ENCODE results near the gene CFAP61.
"Not testable (repeated sequence)": the region's sequence is repeated elsewhere in the genome, so short reads cannot be mapped to it uniquely, and the experiment has no call there.

Gene CFAP61

DNA sequence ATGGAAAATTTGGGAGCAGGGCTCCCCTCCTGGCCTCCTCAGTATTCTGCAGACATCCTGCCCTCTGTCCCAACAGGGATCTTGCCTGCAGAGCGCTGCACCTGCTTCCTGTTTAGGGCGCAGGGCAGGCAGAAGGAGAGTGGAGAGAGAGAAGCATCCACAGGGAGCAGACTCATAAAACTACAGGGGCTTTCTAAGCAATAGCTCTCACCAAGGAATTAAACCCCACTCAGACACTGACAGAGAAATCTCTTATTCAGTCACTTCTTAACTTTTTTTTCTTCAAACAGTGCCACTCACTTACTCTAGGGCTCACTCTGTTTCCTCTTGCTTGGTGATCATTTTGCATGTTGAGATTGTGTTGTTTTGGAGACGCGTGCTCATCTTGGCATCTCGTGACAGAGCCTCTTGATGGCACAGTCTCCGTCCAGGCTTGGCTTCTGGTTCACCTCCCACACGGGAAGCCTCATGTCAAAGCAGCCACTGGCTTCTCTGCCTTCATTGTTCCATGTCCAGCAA lies 162.5 kb downstream of the CFAP61 start:
- no peak for DNase-seq

DNA sequence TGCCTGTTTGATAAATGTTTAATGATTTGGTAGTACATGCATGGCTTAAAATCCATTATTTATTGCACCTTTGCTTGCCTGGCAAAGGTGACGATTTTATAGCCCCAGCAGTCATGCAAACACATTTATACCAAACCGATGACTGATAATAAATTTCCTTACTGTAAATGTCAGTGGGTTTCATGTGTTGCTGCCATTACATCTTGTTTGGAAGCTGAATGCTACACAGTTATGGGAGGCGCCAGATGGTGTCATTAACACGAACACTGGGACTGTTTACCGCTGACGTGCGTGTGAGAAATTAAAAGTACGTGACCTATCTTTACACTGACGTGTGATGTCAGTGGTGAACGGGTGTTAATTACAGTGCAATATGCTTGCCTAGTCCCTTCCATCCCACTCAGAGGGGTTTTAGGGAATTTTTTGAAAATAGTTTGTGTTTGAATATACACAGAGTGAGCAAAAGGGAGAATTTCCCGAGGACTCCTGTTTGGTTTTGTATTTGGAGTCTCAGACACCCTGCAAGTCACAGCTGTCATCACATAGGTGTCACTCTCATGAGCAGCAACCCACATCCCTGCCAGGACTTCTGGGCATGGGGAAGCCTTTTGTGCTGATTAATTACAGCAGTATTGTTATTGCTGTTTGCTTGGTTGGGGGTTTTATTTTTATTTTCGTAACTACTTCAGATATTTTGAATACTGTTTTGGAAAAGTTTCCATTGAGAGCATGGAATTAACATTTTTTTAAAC lies 163.8 kb downstream of the CFAP61 start:
- no peak for DNase-seq

DNA sequence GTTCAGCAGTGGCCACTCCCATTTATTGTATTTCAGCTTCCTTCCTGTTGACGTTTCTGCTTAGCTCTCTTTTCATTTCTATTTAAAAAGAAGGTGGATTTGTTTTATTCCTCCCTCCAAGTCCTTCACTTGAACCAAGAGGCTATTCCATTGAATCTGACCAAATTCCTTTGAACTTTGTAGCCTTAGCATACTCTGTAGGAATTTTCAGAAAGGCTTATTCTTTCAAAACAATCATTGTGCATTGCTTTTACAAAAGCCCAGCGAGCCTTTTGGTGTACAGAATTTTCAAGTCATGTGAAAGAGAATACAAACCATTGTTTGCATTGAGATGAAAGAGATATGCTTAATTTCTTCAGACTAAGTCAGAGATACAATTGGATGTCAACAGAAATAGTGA lies 164.6 kb downstream of the CFAP61 start:
- DNase-seq: no peak

DNA sequence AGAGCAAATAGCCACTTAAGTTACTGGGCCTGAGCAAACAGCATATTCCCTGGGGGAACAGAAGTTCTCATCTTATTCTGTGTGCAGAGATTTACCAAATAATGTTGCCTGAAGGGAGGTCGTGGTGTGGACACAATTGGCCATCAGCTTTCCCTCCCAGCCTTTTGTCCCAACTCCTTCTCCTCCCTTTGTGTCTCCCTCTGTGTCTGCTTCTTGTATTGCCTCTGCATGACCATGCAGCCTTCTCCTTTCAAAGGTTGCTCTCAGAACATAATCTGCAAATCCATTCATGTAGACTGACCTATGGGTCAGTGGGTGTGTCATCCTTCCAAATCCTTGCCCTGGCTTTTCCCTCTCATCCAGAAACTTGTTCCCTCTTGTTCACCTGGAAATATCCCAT lies 165.3 kb downstream of the CFAP61 start:
- DNase-seq: no peak

DNA sequence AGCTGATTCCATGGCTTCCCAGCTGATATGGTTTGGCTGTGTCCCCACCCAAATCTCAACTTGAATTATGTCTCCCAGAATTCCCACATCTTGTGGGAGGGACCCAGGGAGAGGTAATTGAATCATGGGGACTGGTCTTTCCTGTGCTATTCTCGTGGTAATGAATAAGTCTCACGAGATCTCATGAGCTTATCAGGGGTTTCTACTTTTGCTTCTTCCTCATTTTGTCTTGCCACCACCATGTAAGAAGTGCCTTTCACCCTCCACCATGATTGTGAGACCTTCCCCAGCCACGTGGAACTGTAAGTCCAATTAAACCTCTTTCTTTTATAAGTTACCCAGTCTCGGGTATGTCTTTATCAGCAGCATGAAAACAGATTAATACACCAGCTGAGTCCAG lies 165.8 kb downstream of the CFAP61 start:
- DNase-seq: not testable (repeated sequence)

DNA sequence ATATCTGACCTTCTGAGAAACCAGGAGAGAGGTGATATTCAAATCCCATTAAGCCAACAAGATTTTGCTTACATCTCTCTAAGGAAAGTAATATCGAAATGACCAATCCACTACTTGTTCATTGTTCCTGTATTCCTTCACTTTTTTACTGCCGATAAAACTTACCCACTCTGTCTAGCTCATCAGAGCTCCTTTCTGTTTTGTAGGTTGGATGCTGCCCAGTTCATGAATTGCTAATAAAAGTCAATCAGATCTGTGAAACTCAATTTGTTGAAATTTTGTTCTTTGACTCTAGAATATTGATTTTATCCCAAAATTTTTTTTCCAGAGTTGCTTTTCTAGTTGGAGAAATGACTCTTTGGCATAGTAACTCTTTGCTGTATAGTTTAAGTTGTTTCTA lies 166.7 kb downstream of the CFAP61 start:
- DNase-seq: no peak

DNA sequence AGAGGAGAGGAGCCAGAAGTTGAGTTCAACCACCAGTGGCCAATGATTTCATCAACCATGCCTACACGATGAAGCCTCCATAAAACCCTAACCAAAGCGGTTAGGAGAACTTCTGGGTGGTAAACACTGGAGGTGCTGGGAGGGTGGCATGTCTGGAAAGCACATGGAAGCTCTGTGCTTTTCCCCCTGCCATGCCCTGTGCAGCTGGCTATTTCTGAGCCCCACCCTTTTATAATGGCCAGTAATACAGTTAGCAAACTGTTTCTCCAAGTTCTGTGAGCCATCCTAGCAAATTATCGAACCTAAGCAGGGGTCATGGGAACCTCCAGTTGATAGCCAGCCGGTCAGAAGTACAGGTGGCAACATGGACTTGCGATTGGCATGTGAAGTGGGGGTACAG lies 167.8 kb downstream of the CFAP61 start:
- no peak for DNase-seq

DNA sequence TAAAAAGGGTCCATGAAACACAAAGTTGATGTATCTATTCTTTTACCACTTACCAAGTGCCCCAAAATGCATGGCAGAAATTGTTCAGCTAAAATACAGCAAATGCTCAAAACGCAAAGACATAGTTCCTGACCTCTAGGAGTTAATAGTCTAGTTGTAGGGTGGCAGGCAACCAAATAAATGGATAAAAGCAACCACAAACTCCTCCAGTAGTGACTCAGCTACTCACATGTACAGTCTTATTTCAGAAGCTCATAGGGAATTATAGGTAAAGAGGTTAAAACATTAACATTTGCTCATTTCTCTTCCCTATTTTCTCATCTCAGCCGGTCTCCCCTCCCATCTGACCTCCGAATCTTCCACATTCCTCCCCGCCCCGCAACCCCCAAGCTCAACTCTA lies 171.6 kb downstream of the CFAP61 start:
- no peak for DNase-seq

DNA sequence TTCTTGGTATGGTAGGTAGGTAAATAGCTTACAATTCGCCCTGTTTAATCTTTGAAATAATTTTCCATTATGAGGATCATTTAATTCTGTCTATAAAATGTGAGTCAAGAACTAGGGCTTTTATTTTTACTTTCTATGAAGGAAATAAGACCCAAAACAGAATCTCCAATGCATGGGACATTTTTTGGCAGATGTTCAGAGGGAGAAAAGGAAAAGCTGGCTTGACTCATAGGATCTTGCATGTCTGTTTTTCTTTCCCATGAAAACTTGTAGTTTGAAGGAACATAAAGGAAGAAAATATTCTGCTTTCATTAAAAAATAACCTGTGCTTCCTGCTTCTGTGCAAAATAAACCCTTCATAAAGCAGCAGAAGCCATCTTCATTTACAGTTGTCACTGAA lies 172.5 kb downstream of the CFAP61 start:
- no peak for DNase-seq

DNA sequence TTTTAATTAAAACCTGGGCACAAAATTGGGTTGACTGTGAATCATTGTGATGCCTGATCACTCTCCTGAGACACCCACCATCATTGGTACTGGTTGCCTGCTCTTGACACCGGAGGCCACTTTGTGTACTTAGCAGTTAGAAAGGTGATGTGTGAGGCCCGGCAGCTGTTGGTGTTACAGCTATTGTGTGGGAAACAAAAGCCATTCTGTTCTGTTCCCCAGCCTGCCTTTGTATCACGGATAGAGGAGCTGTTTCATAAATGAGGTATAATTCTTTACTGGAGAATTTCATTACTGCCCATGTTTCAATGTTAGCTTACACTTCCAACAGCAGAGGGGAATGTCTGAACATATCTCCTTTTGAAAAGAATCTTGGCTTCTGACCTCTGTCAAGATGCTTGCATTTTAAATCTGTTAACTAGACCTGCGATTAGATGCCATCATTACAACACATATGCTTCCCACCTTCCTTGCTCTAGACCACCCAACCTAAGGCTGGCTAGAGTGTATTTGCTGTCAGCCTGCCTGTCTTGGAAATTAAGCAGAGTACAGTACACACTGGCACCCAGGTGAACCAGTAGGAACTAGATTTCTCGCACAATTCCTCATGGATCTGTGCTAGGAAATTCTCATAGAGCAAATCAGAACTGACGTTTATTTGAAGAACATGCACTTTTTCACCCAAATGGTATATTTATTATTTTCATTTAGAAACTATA lies 173.2 kb downstream of the CFAP61 start:
- no peak for DNase-seq

DNA sequence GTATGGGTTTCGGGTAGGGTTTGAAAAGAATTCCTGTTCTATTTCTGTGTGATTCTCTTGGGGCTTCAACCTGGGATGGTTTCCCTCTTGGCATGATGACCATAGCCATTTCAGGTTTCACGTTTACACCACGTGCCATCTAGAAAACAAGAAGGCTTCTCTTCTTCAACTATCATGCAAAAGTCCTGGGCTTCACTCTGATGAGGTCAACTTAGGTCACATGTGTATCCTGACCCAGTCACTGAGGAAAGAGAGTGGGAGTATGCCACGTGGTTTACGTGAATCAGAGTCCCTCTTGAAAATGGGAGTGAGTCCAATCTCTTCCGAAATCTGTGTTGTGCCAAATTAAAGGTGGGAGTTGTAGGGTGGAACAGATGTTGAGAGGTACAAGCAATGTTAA lies 174.2 kb downstream of the CFAP61 start:
- no peak for DNase-seq

DNA sequence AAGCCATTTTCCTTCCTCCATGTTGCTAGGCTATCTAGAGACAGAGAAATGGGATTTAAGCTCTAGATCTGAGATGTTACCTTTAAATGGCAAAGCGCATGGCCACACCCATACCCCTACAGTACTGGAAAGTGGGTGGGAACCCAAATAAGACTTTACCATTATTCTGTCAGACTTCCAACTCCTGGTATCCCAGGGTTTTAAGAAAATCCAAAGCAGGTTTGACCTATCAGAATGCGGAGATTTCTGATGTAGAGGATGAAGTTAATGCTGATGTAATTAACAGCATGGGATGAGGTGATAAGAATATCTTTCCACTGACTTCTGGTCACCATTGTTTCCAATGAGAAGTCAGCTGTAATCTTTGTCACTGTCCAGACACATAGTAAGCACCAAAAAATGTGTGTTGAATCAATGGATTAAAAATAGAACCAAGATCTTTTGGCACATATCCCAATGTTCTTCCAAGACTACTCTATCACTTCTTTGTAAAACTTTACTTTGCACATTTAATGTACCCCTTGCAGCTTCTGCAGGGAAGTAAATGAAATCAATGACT lies 174.8 kb downstream of the CFAP61 start:
- DNase-seq: no peak

DNA sequence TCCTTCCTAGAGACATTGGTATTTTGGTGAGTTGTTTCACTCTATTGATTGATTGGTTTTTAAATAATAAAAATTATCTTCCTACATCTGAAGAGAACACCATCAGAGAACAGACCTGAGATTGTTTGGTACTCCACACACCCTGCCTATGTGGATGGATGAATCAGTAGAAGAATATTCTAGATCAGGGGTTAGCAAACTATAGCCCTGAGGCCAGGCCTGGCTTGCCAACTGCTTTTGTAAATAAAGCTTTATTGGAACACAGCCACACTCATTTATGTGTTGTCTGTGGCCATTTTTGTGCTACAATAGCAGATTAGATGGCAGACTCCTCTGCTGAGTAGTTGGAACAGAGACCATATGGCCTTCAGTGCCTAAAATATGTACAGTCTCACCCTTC lies 176.0 kb downstream of the CFAP61 start:
- DNase-seq: no peak

DNA sequence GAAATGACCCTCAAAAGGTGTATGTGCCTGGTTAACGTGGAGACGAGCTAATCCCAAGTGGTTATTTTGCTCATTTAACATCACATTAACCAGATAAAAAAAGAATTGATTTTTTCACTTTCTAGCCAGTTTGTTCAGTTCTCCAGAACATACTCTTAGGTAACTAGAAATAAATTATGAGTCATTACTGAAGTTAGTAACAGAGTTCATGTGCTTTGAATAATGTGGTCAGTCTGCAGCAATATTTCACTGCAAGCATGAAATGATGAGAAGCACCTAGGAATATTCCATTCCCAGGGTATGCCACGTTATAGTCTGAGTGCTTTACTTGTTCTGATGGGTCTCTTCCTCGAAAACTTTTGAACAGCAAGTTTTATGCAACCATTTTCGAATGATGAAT lies 177.3 kb downstream of the CFAP61 start:
- DNase-seq: no peak

DNA sequence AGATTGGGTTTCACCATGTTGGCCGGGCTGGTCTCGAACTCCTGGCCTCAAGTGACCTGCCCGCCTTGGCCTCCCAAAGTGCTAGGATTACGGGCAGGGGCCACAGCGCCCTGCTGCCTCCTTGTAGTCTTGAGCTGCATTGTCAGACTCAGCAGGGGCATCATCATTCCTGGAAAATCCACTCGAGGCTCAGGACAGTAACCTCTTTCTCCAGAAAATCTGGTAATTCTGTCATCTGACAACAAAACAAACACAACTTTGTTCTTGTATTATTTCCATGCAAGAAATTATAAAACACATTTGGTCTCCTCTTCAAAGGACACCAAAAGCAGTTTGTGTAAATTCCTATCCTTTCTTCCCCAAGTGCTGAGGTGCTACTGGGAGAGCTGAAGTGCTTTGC lies 178.4 kb downstream of the CFAP61 start:
- no peak for DNase-seq

DNA sequence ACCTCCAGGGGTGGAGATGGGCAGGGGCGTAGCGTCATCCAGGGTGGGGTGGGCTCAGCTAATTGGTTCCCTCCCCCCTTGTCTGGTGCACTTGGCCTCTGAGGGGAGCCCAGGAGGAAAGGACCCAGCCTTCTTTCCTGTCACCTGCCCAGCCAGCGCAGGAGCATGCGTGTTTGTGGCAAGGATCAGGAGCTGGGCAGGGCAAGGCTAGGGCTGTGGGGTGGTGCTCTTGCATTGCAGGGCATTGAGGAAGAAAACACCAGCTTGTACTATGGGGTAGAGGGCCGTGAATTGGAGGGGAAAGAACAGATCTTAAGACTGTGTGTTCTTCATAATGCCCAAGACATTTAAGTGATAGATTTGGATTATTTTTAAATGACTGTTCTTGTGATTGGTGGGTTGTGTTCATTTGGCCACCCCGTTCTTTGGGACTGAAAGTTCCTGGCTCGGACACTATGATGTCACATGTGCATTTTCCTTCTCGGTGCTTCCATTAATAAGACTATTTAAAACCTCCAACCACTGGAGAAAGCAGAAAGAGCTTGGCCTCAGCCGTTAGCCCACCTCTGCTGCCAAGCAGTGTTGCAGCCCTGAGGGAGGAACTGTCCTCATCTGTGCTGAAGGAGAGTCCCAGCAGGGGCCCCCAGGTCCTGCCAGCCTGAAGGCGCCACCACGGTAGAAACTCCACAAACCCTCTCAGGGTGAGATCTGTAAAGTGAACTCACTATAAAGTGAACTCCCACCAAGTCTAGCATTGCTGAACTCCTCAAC lies 179.4 kb downstream of the CFAP61 start:
- DNase-seq: no peak

DNA sequence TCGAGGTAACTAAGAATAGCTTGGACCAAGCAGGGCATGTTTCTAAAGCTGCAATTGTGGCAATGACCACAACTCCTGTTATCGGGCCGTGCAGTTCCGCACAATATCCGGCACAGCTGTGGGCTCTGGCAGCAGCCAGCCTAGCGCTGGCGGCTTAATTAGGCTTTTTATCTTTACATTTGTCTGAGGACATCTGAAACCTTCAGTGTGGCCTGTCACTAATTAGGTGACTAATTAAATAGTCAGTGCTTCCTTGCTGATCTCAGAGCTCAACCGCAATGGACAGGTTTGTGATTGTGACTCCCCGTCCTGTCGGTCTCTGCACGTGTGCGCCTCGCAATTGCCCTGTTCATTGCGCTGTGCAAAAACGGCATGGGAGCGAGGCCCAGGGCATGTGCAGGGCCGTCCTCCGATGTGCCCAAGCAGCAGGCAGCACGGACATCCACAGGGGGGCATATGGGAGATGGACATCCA lies 180.7 kb downstream of the CFAP61 start:
- DNase-seq: no peak

DNA sequence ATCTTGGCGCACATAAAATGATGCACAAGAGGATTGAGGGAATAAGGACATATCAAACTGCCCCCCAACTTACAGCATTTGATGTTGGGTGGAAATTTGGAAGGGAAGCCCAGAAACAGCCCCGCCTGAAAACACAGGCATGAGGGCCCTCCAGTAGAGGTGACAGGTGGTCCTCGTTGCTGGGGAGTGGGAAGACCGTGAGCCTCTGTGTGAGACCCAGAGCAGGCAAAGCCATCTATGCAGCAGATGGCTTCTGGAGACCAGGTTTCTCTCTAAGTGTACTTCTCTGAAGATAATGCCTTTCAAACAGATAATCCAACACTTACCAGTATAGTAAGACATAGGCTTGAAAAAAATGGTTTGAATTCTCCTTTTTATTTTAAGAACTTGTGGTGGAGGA lies 183.3 kb downstream of the CFAP61 start:
- DNase-seq: no peak

DNA sequence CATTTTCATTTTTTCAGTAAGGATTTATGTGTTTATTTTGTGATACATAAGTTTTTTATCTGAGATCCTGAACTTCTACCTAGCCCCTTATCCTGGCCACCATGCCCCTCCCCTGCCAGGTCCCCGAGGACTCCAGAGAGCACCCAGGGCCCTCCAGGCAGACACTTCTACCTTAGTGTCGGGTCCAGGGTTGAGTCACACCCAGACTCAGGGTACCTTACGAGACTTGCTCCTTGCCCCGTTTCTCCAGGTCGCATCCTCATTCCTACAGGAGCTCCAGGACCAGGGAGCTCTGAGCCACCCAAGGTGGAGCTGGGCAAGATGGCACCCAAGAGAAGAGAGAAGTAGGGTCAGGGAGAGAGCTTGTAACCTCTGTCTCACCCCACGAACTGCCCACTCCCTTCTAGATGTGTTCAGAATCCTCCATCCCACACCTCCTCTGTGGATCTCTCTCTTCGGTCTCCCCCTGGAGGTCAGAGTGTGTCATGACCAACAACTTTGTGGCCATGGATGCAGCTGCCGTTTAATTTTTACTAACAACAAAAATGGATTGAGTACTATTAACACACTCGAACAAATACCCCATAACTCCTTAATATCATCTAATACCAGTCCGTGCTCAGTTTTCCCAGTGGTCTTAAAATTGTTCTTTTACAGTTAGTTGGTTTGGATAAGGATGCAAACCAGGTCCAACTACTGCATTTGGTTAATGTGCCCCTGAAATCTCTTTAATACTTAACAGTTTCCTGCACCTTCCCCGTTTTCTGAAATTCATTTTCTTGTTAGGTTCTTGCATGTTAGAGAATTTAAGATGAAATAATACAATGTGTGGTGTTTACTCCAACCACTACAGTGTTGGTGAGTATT lies 185.0 kb downstream of the CFAP61 start:
- peak; percentile 4 for DNase-seq

DNA sequence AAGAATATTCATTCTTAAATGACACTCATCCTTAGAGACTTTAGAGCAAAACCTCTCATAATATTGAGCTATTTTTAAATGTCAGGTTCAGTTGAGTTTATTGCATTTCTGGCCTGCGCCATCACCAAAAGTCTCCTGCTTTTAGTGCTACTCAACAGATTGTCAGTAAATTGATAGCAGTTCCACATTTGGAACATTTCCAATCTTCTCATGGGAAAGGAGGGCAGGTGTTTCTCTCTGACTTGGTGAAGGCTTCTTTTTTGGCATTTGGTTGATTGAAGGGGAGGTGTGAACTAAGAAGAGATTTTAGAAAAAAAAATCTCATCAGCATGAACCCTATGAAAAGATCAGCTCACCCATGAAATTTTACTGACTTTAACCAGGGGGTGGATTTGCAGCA lies 189.6 kb downstream of the CFAP61 start:
- DNase-seq: no peak

DNA sequence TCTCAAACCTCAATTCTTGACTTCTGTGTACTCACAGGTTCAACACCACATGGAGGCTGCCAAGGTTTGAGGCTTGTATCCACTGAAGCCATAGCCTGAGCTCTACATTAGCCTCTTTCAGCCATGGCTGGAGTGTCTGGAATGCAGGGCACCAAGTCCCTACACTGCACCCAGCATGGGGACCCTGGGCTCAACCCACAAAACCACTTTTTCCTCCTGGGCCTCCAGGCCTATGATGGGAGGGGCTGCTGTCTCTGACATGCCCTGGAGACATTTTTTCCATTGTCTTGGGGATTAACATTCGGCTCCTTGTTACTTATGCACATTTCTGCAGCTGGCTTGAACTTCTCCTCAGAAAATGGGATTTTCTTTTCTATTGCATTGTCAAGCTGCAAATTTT lies 192.1 kb downstream of the CFAP61 start:
- DNase-seq: not testable (repeated sequence)

DNA sequence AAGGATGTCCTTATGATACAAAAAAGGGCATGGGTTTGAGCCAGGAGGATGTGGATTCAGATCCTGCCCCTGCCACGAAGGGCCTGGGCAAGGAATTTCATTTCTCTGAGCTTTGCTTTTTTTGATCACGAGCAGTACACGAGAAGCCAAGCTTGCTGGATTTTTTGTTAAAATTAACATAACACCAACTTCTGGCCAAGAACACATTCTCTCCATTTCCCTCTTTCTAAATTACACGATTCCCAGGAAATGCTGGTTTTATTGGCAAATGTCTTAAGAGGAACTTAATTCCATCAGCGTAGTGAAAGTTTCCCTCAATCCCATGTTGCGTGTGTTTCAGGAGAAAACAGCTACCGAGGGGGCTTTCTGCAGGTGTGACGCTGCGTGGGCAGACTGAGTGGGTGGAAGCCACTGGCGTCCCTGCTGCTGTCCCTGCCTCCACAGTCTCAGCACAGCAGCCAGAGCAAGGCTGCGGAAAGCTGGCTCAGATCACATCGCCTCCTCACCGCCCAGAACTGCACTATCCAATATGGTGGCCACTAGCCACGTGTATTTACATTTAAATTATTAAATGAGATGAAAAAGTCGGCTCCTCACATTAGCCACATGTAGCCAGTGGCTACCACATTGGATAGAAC lies 194.8 kb downstream of the CFAP61 start:
- no peak for DNase-seq

Measured in activated CD4-positive, alpha-beta T cell treated with anti-CD3 and anti-CD28 coated beads, Interleukin-2, amount 50 U/mL, for 1 hour (primary cell).